Right lobe of liver (tissue), 4 donors: ENCODE measurements around the gene SUN3.

ENCODE experiments used
- CTCF ChIP-seq, 4 donors: fragments of 200-600 bp in 3 of 4; fragments of 450-650 bp in 1 of 4; IDR thresholded peaks; one replicate each; pipeline versions ENCODE4 v1.5.1 to v1.8.0; 2016 to 2022; ENCODE audit warnings: antibody characterized with exemption in 4 of 4, mild to moderate bottlenecking in 2 of 4
- POLR2A ChIP-seq: fragments of 450-650 bp; IDR thresholded peaks from one replicate; pipeline ENCODE4 v1.6.1; 2017; ENCODE audit warnings: antibody characterized with exemption, mild to moderate bottlenecking
- donor health status: DM: no; HTN: no; CAD: no.
- donor health status: DM: no; HTN: no; CAD: no.
- donor health status: DM: no; HTN: yes; CAD: no.

GRCh38 chr7:48074204-48074654, 45.3 kb upstream of the SUN3 start:
- TF ChIP-seq CTCF (IDR thresholded peaks at IDR 0.05) (no peak), POLR2A (no peak)
